Activated T-cell treated with anti-CD3 and anti-CD28 coated beads for 48 hours (primary cell): ENCODE results near the gene EPHB1.

Source experiments
- DNase-seq: peaks from one replicate; pipeline ENCODE4 v3.0.0-alpha.2; 2020; ENCODE audit warnings: low read depth

EPHB1 gene

DNA sequence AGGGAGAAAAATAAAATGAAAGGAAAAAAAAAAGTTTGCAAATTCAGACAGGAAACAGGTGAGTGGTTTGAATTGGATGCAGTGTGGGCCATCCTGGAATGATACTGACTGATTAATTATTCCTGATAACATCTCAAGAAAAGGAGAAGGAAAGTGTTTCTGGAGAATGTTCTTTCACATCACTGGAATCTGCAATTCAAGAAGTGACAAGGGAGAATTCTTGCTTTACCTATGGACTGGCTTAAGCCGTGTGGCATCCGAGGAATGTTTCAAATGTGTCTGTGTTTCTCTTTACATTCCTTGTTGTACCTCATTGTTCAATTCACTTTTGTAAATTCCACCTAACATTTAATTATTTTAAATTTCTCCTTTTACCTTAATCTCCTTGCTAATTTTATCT, 465.0 kb downstream of the EPHB1 start:
- DNase-seq: no peak

DNA sequence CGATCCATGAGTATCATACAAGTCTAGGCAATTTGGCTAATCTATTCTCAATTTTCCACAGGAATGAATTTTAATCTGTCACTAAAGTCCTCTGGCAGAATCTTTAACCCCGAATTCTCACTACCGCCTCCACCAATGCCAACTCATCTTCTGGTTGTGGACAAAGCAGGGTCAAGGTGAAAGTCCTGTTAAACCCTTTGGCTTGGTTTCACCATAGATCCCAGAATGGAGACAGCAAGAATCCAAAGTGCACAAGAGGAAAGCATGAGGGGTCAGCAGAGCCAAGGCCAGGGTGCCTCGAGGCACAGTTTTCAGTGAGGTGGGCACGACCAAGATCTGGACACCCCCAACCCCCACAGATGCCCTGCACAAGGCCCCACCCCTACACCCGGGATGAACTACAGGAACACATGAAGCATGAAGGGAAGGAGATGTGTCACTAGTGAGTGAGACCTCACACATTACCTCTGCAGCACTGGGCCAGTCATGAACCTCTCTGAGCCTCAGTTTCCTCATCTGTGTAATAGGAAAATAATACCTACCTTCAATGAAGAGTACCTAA, 466.2 kb downstream of the EPHB1 start:
- no peak for DNase-seq

DNA sequence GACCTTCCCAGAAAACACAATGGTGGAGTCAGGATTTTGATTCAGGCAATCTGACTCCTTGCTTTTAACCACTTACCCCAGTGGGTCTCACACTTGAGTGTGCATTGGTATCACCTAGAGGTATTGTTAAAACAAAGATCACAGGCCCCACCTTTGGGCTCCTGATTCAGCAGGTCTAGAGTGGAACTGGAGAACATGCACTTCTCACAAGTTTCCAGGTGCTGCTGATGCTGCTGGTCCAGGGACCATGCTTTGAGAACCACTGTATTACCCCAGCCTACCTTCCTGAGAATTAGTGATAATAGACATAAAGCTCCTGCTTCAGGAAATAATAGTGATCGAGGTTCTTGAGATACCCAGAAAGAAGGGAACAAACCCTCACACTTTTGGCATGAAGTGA, 466.9 kb downstream of the EPHB1 start:
- DNase-seq: no peak

DNA sequence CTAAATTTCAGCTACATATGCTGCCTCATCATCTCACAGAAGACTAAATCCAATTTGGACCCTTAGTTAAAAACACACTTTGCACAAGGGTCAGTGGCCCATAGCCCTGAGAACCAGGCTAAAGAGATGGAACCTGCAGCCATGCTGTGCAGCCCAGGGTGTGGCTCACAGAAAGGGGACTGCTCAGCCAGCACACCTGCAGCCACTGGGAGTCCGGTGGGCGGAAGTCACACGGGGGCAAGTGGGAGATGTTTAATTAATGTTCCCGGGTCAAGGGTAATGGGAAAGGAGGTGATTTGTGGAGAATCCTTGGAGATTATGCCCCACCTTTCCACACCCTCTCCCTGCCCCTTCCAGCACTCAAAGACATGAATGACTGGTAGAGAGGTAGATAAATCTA, 467.4 kb downstream of the EPHB1 start:
- DNase-seq: no peak

DNA sequence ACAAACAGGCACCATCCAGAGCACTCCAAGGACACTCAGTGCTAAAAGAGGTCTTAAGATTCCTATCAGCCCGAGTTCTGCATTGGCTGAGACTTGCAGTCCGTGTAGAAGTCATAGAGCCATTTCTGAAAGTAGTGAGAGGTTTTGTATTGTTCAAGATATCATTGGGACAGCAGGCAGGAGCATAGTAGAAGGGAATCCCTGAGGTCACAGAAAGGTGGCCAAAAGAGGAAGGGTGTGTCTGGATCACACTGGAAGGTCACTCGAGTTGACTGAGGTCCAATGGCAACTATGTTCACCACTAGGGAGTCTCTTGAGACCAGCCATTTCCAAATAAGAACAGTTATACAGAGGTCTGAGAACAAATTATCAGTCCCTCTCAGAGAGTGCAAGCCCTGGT, 468.3 kb downstream of the EPHB1 start:
- DNase-seq: no peak

DNA sequence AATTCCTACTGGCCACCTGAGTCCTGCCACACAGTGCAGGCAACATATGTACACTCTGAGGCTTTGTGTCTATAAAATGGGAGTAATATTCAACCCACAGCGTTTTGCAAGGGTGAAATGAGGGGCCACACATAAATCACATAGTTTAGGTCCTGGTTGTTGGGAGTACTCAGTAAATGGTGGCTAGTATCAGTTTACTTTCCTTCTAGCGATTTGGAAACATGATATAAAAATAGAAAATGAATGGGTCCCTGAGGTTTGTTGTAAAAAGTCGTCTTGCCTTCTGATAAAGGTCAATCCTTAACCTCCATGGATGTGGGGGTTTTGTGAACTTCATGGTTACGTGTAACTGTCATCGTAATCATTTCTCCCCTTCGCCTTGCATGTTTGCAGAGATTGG, 472.4 kb downstream of the EPHB1 start:
- no peak for DNase-seq

DNA sequence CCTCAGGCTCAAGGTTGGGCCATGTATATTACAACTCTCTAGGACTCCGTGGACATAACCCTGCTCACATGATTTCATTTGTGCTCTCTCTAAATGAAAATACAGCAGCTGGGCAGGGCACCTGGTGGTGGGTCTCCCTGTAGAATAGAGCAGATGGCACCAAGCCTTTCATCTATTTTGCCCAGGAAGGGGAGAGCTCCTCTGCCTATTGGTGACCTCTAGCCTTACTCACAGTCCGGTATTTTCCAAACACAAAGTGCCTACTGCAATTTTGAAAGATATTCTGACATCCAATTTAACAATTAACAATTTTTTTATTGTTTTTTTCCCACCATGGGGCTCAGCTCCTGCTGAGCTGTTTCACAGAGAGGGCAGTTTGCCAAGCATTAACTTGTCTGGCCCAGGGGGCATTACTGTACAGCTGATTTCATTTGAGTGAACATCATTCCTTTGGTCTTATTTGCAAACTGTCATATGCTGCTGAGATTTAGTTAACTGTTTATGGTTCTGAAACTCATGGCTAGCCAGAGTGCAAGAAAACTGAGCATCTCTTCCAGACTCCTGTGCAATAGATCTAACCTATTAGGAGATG, 474.0 kb downstream of the EPHB1 start:
- DNase-seq: no peak

DNA sequence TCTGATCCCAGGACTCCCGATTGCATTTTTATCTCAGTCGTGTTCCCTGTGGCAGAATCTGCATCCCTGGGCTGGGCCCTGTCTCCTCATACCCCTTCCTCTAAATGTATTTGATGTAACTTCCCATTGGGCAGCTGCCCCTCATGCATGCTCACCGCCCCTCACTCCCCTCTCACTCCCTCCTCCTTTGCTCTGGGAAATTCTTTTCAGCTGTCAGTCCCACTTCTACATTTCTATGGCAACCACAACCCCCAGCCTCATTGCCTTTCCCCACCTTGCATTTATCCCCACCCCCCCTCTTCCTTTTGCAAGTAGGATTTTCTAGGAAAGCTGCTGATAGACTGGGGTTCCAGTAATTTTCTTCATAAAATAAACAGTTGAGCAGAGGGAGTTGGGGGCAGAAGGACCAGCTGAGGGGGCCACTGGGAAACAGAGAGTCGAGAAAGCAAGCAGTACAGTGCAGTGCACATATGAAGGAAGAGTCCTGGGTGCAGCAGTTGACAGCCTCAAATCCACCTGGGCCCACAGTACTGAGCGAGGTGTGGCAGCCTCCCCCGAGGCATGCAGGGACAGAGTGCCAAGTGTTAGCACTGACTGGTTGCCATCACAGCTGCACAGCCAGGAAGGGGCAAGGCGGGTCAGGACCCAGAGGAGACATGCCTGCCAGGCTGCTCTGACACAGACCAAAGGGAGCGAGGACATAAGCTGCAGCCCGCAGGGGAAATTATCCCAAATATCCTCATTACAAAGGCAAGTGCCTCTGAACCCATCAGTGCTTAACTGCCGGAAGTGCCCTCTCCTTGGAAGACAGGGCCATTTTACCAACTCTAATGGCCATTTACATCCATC, 476.3 kb downstream of the EPHB1 start:
- DNase-seq: no peak

DNA sequence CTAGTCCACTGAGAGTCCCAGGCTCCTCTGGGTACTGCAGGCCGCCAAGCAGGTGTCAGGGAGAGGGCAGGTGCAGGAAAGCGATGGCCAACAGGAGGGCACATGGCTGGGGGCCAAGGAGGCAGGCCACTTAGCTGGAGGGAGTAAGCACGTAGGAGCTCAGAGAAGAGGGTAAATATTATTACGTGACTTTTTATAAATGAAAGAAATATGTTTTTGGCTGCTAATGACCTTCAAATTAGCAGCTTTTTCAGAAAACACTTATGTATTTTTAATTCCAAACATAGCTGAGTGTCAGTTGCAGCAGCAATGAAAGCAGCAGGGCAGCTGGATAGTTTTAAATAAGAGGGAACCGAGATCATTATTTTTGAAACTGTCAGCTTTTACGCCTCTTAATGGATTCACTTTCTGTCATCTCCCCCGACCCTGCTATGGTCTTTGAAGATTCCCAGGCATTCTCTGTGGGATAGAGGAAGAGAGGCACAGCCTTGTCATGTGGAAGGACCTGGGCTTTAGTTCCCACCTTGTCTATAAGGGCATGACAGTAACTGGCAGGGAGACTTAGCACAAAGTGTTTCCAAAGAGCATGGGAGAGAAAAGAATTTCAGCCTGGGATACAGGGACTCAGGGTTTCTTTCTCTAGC, 477.1 kb downstream of the EPHB1 start:
- no peak for DNase-seq

DNA sequence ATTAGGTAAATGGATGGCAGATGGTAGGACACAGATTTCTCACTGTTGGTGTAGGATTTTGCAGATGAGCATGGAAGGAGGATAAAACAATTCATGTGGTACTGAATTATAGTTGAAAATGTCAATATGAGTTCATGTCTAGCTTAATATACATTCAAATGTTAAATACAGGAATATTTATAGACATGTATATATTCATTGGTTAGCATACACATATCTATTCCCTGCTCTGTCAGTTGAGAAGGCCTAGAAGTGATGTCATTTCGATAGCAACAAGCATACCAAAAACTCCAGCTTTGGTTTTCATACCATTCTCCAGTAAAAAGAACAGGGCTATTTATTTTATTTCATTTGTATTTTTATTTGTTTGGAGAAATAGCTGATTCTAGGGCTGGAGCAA, 497.1 kb downstream of the EPHB1 start:
- no peak for DNase-seq

DNA sequence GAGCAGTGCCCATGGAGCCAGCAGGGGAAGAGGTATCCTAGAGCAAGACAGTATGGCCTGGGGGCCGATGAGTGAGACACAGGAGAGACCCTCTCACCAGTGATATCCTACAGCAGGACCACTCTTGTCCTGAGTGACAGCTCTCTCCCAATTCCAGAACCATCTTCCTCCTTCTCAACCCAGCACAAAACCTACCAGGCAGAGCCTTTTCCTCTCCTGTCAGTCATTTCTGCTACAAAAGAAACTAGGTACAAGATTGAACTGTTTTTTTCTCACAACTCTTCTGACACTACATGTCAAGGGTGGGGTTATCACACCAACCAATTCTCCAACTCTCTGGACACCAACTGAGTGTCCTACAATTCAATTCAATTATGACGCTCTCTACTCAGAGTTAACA, 506.6 kb downstream of the EPHB1 start:
- no peak for DNase-seq

DNA sequence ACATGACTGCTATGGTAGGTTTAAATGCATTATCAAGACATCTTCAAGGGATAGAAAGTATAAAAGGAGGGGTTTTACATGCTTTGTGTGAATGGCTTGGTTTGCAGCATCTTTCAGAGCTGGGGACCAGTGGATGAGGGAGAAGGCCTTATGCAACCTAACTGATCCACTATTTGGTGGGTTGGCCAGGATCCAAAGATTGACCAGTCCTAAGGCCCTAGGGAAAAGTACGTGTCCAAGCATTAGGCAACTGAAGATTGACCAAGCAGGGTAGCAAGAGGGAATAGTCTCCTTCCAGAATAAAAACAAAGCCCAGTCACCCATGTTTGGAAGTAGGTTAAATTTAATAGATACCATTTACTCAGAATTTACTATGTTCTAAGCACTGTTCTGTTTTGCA, 509.3 kb downstream of the EPHB1 start:
- no peak for DNase-seq
